ENCODE data around the gene DYNC1LI2.

Gene DYNC1LI2

GRCh38 chr16:66741169-66741900 lies 10.1 kb downstream of the DYNC1LI2 start:
- peak; percentile 94 to 95 for DNase-seq (ENCODE audit: low read depth in 2 of 2)
- no peak overlapping the region for H3K4me3 ChIP-seq (replicated peaks in 1 of 2; ENCODE audit: low read depth in 2 of 2, low read length in 2 of 2)
- TF ChIP-seq CTCF (IDR thresholded peaks at IDR 0.05; ENCODE audit: low read depth, low read length), result no peak

- TF ChIP-seq CTCF (IDR thresholded peaks at IDR 0.05; ENCODE audit: low read depth, low read length), result no peak
- no peak overlapping the region for H3K4me3 ChIP-seq (replicated peaks in 1 of 2; ENCODE audit: low read depth in 2 of 2, low read length in 2 of 2)
- peak; percentile 45 to 70 for DNase-seq (ENCODE audit: low read depth in 2 of 2)
These were observed 10.9 kb downstream of the DYNC1LI2 start for GRCh38 chr16:66740533-66740932.

- peak; percentile 72 for TF ChIP-seq CTCF (IDR thresholded peaks at IDR 0.05; ENCODE audit: low read depth, low read length)
- no peak overlapping the region for H3K4me3 ChIP-seq (replicated peaks in 1 of 2; ENCODE audit: low read depth in 2 of 2, low read length in 2 of 2)
- peak; percentile 58 to 65 for DNase-seq (ENCODE audit: low read depth in 2 of 2)
These were observed 11.4 kb downstream of the DYNC1LI2 start for GRCh38 chr16:66740010-66740409.

- no peak for TF ChIP-seq CTCF (IDR thresholded peaks at IDR 0.05; ENCODE audit: low read depth, low read length)
- peak in 1 of 2 donors; percentile 29 for DNase-seq (ENCODE audit: low read depth in 2 of 2)
- H3K4me3 ChIP-seq (replicated peaks in 1 of 2; ENCODE audit: low read depth in 2 of 2, low read length in 2 of 2), result no peak overlapping the region
These were observed 15.5 kb downstream of the DYNC1LI2 start for GRCh38 chr16:66735891-66736290.

- H3K4me3 ChIP-seq (replicated peaks in 1 of 2; ENCODE audit: low read depth in 2 of 2, low read length in 2 of 2), result no peak overlapping the region
- DNase-seq (ENCODE audit: low read depth in 2 of 2), result no peak
- no peak for TF ChIP-seq CTCF (IDR thresholded peaks at IDR 0.05; ENCODE audit: low read depth, low read length)
These were observed 20.3 kb downstream of the DYNC1LI2 start for GRCh38 chr16:66731101-66731500.

- no peak for TF ChIP-seq CTCF (IDR thresholded peaks at IDR 0.05; ENCODE audit: low read depth, low read length)
- DNase-seq (ENCODE audit: low read depth in 2 of 2), result no peak
- no peak overlapping the region for H3K4me3 ChIP-seq (replicated peaks in 1 of 2; ENCODE audit: low read depth in 2 of 2, low read length in 2 of 2)
These were observed 22.6 kb downstream of the DYNC1LI2 start for GRCh38 chr16:66728804-66729203.

Measured in cardiac fibroblast (primary cell).